ENCODE results near the gene PPP1R3A. TPM values are rescaled to one million over a fixed set of nuclear protein-coding genes. Genes with fewer than 3 reads are reported as not detected.

Gene PPP1R3A
- total RNA-seq, 1 experiment from 2014 or later, result not detected

DNA sequence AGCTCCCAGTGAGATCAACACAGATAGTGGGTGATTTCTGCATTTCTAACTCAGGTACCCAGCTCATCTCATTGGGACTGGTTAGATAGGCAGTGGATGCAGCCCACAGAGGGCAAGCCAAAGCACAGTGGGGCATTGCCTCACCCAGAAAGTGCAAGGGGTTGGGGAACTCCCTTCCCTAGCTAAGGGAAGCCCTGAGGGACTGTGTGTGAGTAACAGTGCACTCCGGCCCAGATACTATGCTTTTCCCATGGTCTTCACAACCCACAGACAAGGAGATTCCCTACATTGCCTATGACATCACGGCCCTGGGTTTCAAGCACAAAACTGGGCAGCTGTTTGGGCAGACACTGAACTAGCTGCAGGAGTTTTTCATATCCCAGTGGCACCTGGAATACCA is 62.8 kb downstream of the PPP1R3A start:
- intact Hi-C loops (cut with micrococcal nuclease; ENCODE audit: unreplicated experiment), result no loop called here
- Mint-ChIP-seq H3K36me3 (ENCODE audit: insufficient read depth, unreplicated experiment) (no peaks in the 10 kb centered on the region), H3K4me1 (ENCODE audit: low read depth, unreplicated experiment) (no peaks in the 10 kb centered on the region), H3K27ac (ENCODE audit: unreplicated experiment) (no peak overlapping the region), H3K4me3 (ENCODE audit: unreplicated experiment) (no peak overlapping the region), H3K9me3 (ENCODE audit: unreplicated experiment) (no peaks in the 10 kb centered on the region), H3K27me3 (ENCODE audit: insufficient read depth, unreplicated experiment) (no peaks in the 10 kb centered on the region)
- Histone ChIP-seq H3K36me3 (ENCODE audit: control insufficient read depth, insufficient read depth, low read length) (no peaks in the 10 kb centered on the region), H3K4me3 (ENCODE audit: low read depth, low read length) (no peak overlapping the region), H3K27me3 (replicated peaks; ENCODE audit: control insufficient read depth, insufficient read depth, low read length) (no peaks in the 10 kb centered on the region), H3K9me3 (no peaks in the 10 kb centered on the region), H3K4me1 (no peaks in the 10 kb centered on the region)
- TF ChIP-seq, protein P1, sequence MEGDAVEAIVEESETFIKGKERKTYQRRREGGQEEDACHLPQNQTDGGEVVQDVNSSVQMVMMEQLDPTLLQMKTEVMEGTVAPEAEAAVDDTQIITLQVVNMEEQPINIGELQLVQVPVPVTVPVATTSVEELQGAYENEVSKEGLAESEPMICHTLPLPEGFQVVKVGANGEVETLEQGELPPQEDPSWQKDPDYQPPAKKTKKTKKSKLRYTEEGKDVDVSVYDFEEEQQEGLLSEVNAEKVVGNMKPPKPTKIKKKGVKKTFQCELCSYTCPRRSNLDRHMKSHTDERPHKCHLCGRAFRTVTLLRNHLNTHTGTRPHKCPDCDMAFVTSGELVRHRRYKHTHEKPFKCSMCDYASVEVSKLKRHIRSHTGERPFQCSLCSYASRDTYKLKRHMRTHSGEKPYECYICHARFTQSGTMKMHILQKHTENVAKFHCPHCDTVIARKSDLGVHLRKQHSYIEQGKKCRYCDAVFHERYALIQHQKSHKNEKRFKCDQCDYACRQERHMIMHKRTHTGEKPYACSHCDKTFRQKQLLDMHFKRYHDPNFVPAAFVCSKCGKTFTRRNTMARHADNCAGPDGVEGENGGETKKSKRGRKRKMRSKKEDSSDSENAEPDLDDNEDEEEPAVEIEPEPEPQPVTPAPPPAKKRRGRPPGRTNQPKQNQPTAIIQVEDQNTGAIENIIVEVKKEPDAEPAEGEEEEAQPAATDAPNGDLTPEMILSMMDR (IDR thresholded peaks at IDR 0.05; ENCODE audit: insufficient read depth in 1 of 2, low read depth in 1 of 2, low read length in 1 of 2, severe bottlenecking in 1 of 2, unreplicated experiment in 1 of 2), result no peak
- POLR2A ChIA-PET, result no interaction called here
- CTCF ChIA-PET, result no interaction called here
- BruUV-seq (replicated peaks), result no TSS peak
- DNase-seq, result no peak

DNA sequence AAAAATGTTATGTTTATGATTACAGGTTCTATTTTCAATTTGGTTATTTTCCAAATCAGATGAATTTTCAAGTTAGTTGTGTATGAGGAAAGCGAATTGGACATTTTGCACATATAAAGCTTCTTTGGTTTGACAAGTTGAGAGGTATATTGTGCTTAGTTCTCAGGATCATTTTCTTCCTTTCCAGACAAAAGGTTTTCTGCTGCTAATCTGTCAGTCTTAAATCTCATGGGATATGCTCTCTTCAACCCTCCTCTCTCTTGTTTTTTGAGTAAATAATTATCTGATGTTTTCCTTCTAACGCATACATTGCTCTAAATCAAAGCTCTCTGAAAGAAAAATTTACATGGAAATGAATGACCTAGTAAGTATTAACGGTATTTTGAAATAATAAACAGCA is 77.9 kb downstream of the PPP1R3A start:
- Mint-ChIP-seq H3K27me3 (ENCODE audit: insufficient read depth, unreplicated experiment) (peaks cover 3% of the 10 kb centered on the region), H3K36me3 (ENCODE audit: insufficient read depth, unreplicated experiment) (no peaks in the 10 kb centered on the region), H3K27ac (ENCODE audit: unreplicated experiment) (no peak overlapping the region), H3K4me1 (ENCODE audit: low read depth, unreplicated experiment) (no peaks in the 10 kb centered on the region), H3K9me3 (ENCODE audit: unreplicated experiment) (no peaks in the 10 kb centered on the region), H3K4me3 (ENCODE audit: unreplicated experiment) (no peak overlapping the region)
- BruUV-seq (replicated peaks), result no TSS peak
- H3K27me3 ChIP-seq (replicated peaks; ENCODE audit: control insufficient read depth, insufficient read depth, low read length), result no peaks in the 10 kb centered on the region
- CTCF ChIA-PET, result no interaction called here
- POLR2A ChIA-PET, result no interaction called here
- no peaks in the 10 kb centered on the region for H3K9me3 ChIP-seq
- intact Hi-C loops (cut with micrococcal nuclease; ENCODE audit: unreplicated experiment), result no loop called here
- H3K36me3 ChIP-seq (ENCODE audit: control insufficient read depth, insufficient read depth, low read length), result no peaks in the 10 kb centered on the region
- no peak for DNase-seq
- no peak overlapping the region for H3K4me3 ChIP-seq (ENCODE audit: low read depth, low read length)
- TF ChIP-seq, protein P1 (IDR thresholded peaks at IDR 0.05; ENCODE audit: insufficient read depth in 1 of 2, low read depth in 1 of 2, low read length in 1 of 2, severe bottlenecking in 1 of 2, unreplicated experiment in 1 of 2), result no peak
- H3K4me1 ChIP-seq, result no peaks in the 10 kb centered on the region

DNA sequence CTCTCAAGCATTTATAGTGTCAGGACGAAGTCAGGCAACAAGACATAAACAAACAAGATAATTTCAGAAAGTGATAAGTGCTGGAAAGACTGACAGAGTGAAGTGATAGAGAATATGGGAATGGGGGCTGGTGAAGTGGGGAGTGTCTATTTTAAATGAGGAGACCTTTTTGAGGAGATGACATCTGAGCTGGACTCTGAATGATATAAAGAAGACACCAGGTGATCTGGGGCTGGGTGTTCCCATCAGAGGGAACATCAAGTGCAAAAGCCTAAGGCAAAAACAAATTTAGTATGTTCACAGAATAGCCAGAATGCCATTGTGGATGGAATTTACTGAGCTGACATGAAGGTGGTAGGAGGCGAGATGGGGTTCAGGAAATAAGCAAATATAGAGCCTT is 83.4 kb downstream of the PPP1R3A start:
- BruUV-seq (replicated peaks), result no TSS peak
- ChIA-PET CTCF (no interaction called here), POLR2A (no interaction called here)
- no peak for DNase-seq
- Mint-ChIP-seq H3K36me3 (ENCODE audit: insufficient read depth, unreplicated experiment) (no peaks in the 10 kb centered on the region), H3K4me1 (ENCODE audit: low read depth, unreplicated experiment) (no peaks in the 10 kb centered on the region), H3K9me3 (ENCODE audit: unreplicated experiment) (no peaks in the 10 kb centered on the region), H3K27ac (ENCODE audit: unreplicated experiment) (no peak overlapping the region), H3K27me3 (ENCODE audit: insufficient read depth, unreplicated experiment) (peaks cover 3% of the 10 kb centered on the region), H3K4me3 (ENCODE audit: unreplicated experiment) (no peak overlapping the region)
- TF ChIP-seq, protein P1 (IDR thresholded peaks at IDR 0.05; ENCODE audit: insufficient read depth in 1 of 2, low read depth in 1 of 2, low read length in 1 of 2, severe bottlenecking in 1 of 2, unreplicated experiment in 1 of 2), result no peak
- no peaks in the 10 kb centered on the region for H3K4me1 ChIP-seq
- H3K27me3 ChIP-seq (replicated peaks; ENCODE audit: control insufficient read depth, insufficient read depth, low read length), result no peaks in the 10 kb centered on the region
- H3K9me3 ChIP-seq, result no peaks in the 10 kb centered on the region
- intact Hi-C loops (cut with micrococcal nuclease; ENCODE audit: unreplicated experiment), result no loop called here
- no peaks in the 10 kb centered on the region for H3K36me3 ChIP-seq (ENCODE audit: control insufficient read depth, insufficient read depth, low read length)
- no peak overlapping the region for H3K4me3 ChIP-seq (ENCODE audit: low read depth, low read length)
